H9 (cell line): ENCODE data around the gene CDH23. TPM values are rescaled to one million over a fixed set of nuclear protein-coding genes. Genes with fewer than 3 reads are reported as not detected.

Experiments
- DNase-seq: peaks from one replicate; pipeline ENCODE4 v3.0.0-alpha.2; 2017
- H2AFZ ChIP-seq: one replicate; pipeline ENCODE4 v1.6.1; 2013; ENCODE audit warnings: mild to moderate bottlenecking, low read length, control low read depth, moderate library complexity
- H2AK5ac ChIP-seq: 2 replicates; pipeline ENCODE4 v1.6.1; 2013; ENCODE audit warnings: low read length, control low read depth, mixed read lengths; ENCODE audit not compliant: insufficient read length
- H2BK120ac ChIP-seq: one replicate; pipeline ENCODE4 v1.6.1; 2013; ENCODE audit warnings: low read depth, mild to moderate bottlenecking, low read length, control low read depth, inconsistent platforms; ENCODE audit not compliant: poor library complexity, severe bottlenecking
- H2BK12ac ChIP-seq: 2 replicates; pipeline ENCODE4 v1.6.1; 2013; ENCODE audit warnings: low read length, control low read depth, mixed read lengths, low read depth; ENCODE audit not compliant: insufficient read length
- H2BK15ac ChIP-seq: 2 replicates; pipeline ENCODE4 v1.6.1; 2013; ENCODE audit warnings: low read depth, low read length, control low read depth
- H2BK20ac ChIP-seq: one replicate; pipeline ENCODE4 v1.6.1; 2013; ENCODE audit warnings: low read depth, mild to moderate bottlenecking, low read length, control low read depth, inconsistent platforms; ENCODE audit not compliant: poor library complexity, severe bottlenecking
- H2BK5ac ChIP-seq: 2 replicates; pipeline ENCODE4 v1.6.1; 2013; ENCODE audit warnings: low read length, control low read depth, mixed read lengths; ENCODE audit not compliant: insufficient read length
- H3K14ac ChIP-seq: 2 replicates; pipeline ENCODE4 v1.6.1; 2013; ENCODE audit warnings: low read length, control low read depth; ENCODE audit not compliant: insufficient read depth
- H3K18ac ChIP-seq: 2 replicates; pipeline ENCODE4 v1.6.1; 2013; ENCODE audit warnings: low read depth, mild to moderate bottlenecking, mixed read lengths, low read length, control low read depth; ENCODE audit not compliant: insufficient read length
- H3K23ac ChIP-seq: 2 replicates; pipeline ENCODE4 v1.6.1; 2013; ENCODE audit warnings: low read length, control low read depth, mixed read lengths, low read depth; ENCODE audit not compliant: insufficient read length
- H3K23me2 ChIP-seq: 2 replicates; pipeline ENCODE4 v1.6.1; 2013; ENCODE audit warnings: low read depth, mild to moderate bottlenecking, mixed read lengths, low read length, control low read depth; ENCODE audit not compliant: insufficient read length, poor library complexity, severe bottlenecking
- H3K27ac ChIP-seq: 2 replicates; pipeline ENCODE4 v1.5.1; 2013; ENCODE audit warnings: low read length, control low read depth, mixed read lengths, low read depth; ENCODE audit not compliant: insufficient read length
- H3K27me3 ChIP-seq: 2 replicates; pipeline ENCODE4 v1.6.1; 2013; ENCODE audit warnings: low read length, control low read depth, inconsistent platforms; ENCODE audit not compliant: insufficient read depth
- H3K4ac ChIP-seq: 2 replicates; pipeline ENCODE4 v1.6.1; 2013; ENCODE audit warnings: low read depth, mild to moderate bottlenecking, control low read depth, inconsistent platforms, low read length, moderate library complexity
- H3K4me1 ChIP-seq: 2 replicates; pipeline ENCODE4 v1.6.1; 2013; ENCODE audit warnings: low read length, control low read depth, inconsistent platforms; ENCODE audit not compliant: insufficient read depth
- H3K4me2 ChIP-seq: 2 replicates; pipeline ENCODE4 v1.6.1; 2013; ENCODE audit warnings: low read length, control low read depth, mixed read lengths; ENCODE audit not compliant: insufficient read length, insufficient read depth
- H3K56ac ChIP-seq: 2 replicates; pipeline ENCODE4 v1.6.1; 2013; ENCODE audit warnings: low read depth, mild to moderate bottlenecking, mixed read lengths, low read length, control low read depth; ENCODE audit not compliant: insufficient read length
- H3K79me1 ChIP-seq: 2 replicates; pipeline ENCODE4 v1.6.1; 2013; ENCODE audit warnings: low read depth, mild to moderate bottlenecking, moderate library complexity, low read length, control low read depth, inconsistent platforms; ENCODE audit not compliant: insufficient read depth, poor library complexity, severe bottlenecking
- H3K79me2 ChIP-seq: 2 replicates; pipeline ENCODE4 v1.6.1; 2013; ENCODE audit warnings: low read length, control low read depth, inconsistent platforms; ENCODE audit not compliant: insufficient read depth
- H3K9ac ChIP-seq: 2 replicates; pipeline ENCODE4 v1.6.1; 2013; ENCODE audit warnings: low read length, control low read depth, mixed read lengths; ENCODE audit not compliant: insufficient read length; ENCODE audit errors: extremely low read depth
- H3K9me3 ChIP-seq: one replicate; pipeline ENCODE4 v1.6.1; 2013; ENCODE audit warnings: low read depth, low read length, inconsistent platforms; ENCODE audit not compliant: control insufficient read depth
- H3T11ph ChIP-seq: one replicate; pipeline ENCODE4 v1.6.1; 2013; ENCODE audit warnings: mild to moderate bottlenecking, low read length, control low read depth, inconsistent platforms
- H4K20me1 ChIP-seq: one replicate; pipeline ENCODE4 v1.6.1; 2013; ENCODE audit not compliant: control insufficient read depth, insufficient read length, insufficient read depth
- H4K5ac ChIP-seq: 2 replicates; pipeline ENCODE4 v1.6.1; 2013; ENCODE audit warnings: low read depth, mild to moderate bottlenecking, mixed read lengths, low read length, control low read depth; ENCODE audit not compliant: insufficient read length
- H4K8ac ChIP-seq: replicated peaks from 2 replicates; pipeline ENCODE4 v1.6.1; 2013; ENCODE audit warnings: low read length, control low read depth, mixed read lengths, low read depth; ENCODE audit not compliant: insufficient read length
- H4K91ac ChIP-seq: 2 replicates; pipeline ENCODE4 v1.6.1; 2013; ENCODE audit warnings: low read depth, mild to moderate bottlenecking, moderate library complexity, mixed read lengths, low read length, control low read depth; ENCODE audit not compliant: insufficient read length
- H3K27ac Mint-ChIP-seq, 3 experiments: 2 replicates in 2 of 3; 3 replicates in 1 of 3; pipeline ENCODE4 v1.8.0; 2020 to 2021; ENCODE audit warnings: mixed read lengths in 3 of 3, mild to moderate bottlenecking in 1 of 3, moderate library complexity in 1 of 3
- H3K27me3 Mint-ChIP-seq: 2 replicates; pipeline ENCODE4 v1.8.0; 2021; ENCODE audit warnings: low read depth, mild to moderate bottlenecking, moderate library complexity, mixed read lengths
- H3K36me3 Mint-ChIP-seq, 3 experiments: 2 replicates in 2 of 3; 3 replicates in 1 of 3; pipeline ENCODE4 v1.8.0; 2020 to 2021; ENCODE audit warnings: low read depth in 3 of 3, mixed read lengths in 3 of 3; ENCODE audit not compliant: insufficient read depth in 1 of 3
- H3K4me1 Mint-ChIP-seq, 2 experiments: 2 replicates each; pipeline ENCODE4 v1.8.0; 2020; ENCODE audit warnings: mixed read lengths in 2 of 2
- H3K4me3 Mint-ChIP-seq, 2 experiments: 2 replicates in 1 of 2; 3 replicates in 1 of 2; pipeline ENCODE4 v1.8.0; 2020 to 2021; ENCODE audit warnings: mild to moderate bottlenecking in 2 of 2, mixed read lengths in 2 of 2, moderate library complexity in 1 of 2
- H3K9me3 Mint-ChIP-seq, 2 experiments: 2 replicates in 1 of 2; 3 replicates in 1 of 2; pipeline ENCODE4 v1.8.0; 2020; ENCODE audit warnings: mild to moderate bottlenecking in 2 of 2, mixed read lengths in 2 of 2, moderate library complexity in 1 of 2
- CTCF ChIP-seq: fragments of 200-600 bp; sonication (generic); conservative IDR thresholded peaks from 3 replicates; pipeline ENCODE4 v1.8.0; 2021; ENCODE audit warnings: antibody characterized with exemption, mild to moderate bottlenecking
- WGBS: extraction: QIAGEN DNeasy Blood & Tissue Kit; methylation state at CpG from one replicate; pipeline ENCODE4 v1.1.7; 2013; ENCODE audit warnings: missing lambda C conversion rate, low lambda C conversion rate, mixed read lengths; ENCODE audit not compliant: insufficient read length; ENCODE audit errors: extremely low coverage; 5-methylcytosine and 5-hydroxymethylcytosine counted together
- total RNA-seq: library from RNA; stranded (reverse); gene quantifications from 2 replicates; pipeline ENCODE4 v1.2.1, GENCODE V29; 2021

CDH23 gene
- total RNA-seq, 1 experiment from 2014 or later, result 2.1 TPM

- Histone ChIP-seq H3K23ac (no peak overlapping the region), H3K4me2 (no peak overlapping the region), H3K14ac (no peak overlapping the region), H3K27ac (no peak overlapping the region), H3K9me3 (no peaks in the 10 kb centered on the region), H3K4ac (no peak overlapping the region), H2BK5ac (no peak overlapping the region), H3K9ac (no peak overlapping the region), H2AFZ (no peak overlapping the region), H3K23me2 (no peaks in the 10 kb centered on the region), H2BK12ac (no peak overlapping the region), H3K18ac (no peak overlapping the region), H3T11ph (no peak overlapping the region), H4K20me1 (no peaks in the 10 kb centered on the region), H3K56ac (no peak overlapping the region), H4K5ac (no peak overlapping the region), H3K79me2 (no peaks in the 10 kb centered on the region), H2BK15ac (no peak overlapping the region), H2BK20ac (no peak overlapping the region), H3K4me1 (no peaks in the 10 kb centered on the region), H3K27me3 (no peaks in the 10 kb centered on the region), H3K79me1 (no peaks in the 10 kb centered on the region), H2BK120ac (no peak overlapping the region), H4K91ac (no peak overlapping the region), H2AK5ac (no peak overlapping the region), H4K8ac (no peak overlapping the region)
- Mint-ChIP-seq H3K36me3 (no peaks in the 10 kb centered on the region; a peak in 1 of 7 replicates), H3K27me3 (peaks cover 12% of the 10 kb centered on the region), H3K9me3 (no peaks in the 10 kb centered on the region), H3K4me3 (no peak overlapping the region), H3K27ac (no peak overlapping the region; a peak in 1 of 7 replicates), H3K4me1 (peaks cover 8 to 20% of the 10 kb centered on the region in 2 experiments)
- no peak for DNase-seq
- no peak for TF ChIP-seq CTCF
- WGBS, result no CpG with 5 or more reads among the region's 6 CpGs
Observed at GRCh38 chr10:71711052-71711623, 314.4 kb downstream of the CDH23 start.
